ENCODE data around the gene MCTP2. TPM values are rescaled to one million over a fixed set of nuclear protein-coding genes. Genes with fewer than 3 reads are reported as not detected.

The MCTP2 gene
- total and polyA plus RNA-seq, 2 of the 13 experiments (the other 11 are each of a cell fraction or from before 2014, with no cell fraction given): 5.1 to 8.6 TPM

- H4K20me1 ChIP-seq (ENCODE audit: insufficient read depth, low read length): no peaks in the 10 kb centered on the region
- H3K4me2 ChIP-seq (ENCODE audit: low read depth, low read length): no peak overlapping the region
- FAIRE-seq: no peak
- H3K4me3 ChIP-seq (replicated peaks in 1 of 3; ENCODE audit: insufficient read depth in 1 of 3, low read depth in 2 of 3, low read length in 3 of 3): no peak overlapping the region
- H2AFZ ChIP-seq (ENCODE audit: low read length): no peak overlapping the region
- H3K27me3 ChIP-seq (ENCODE audit: control insufficient read depth in 1 of 2, insufficient read depth in 2 of 2, low read length in 2 of 2): no peaks in the 10 kb centered on the region; a peak in 1 of 5 replicates
- CTCF ChIA-PET (ENCODE audit: low intra/inter-chr PET ratio, low total read pairs): no interaction called here
- H3K27ac ChIP-seq (ENCODE audit: extremely low read length, insufficient read depth, low read length): no peak overlapping the region
- intact Hi-C loops (cut with micrococcal nuclease; ENCODE audit: unreplicated experiment): no loop called here
- TF ChIP-seq POLR2AphosphoS5 (IDR thresholded peaks at IDR 0.05; ENCODE audit: low read depth, low read length): no peak
- no peak for TF ChIP-seq GTF2F1 (IDR thresholded peaks at IDR 0.05; ENCODE audit: low read length)
- no peak for TF ChIP-seq CREB1 (IDR thresholded peaks at IDR 0.05)
- TF ChIP-seq CREB1 (CRISPR knock-in tag; IDR thresholded peaks at IDR 0.05): no peak
- no peak for TF ChIP-seq LBX2 (CRISPR knock-in tag; IDR thresholded peaks at IDR 0.05; ENCODE audit: borderline replicate concordance)
- no peak for TF ChIP-seq ZNF713 (CRISPR knock-in tag; IDR thresholded peaks at IDR 0.05)
- TF ChIP-seq ZBTB20 (CRISPR knock-in tag; IDR thresholded peaks at IDR 0.05; ENCODE audit: borderline replicate concordance, low read depth): no peak
- TF ChIP-seq NFIB (CRISPR knock-in tag; IDR thresholded peaks at IDR 0.05; ENCODE audit: borderline replicate concordance): no peak
- no peak for TF ChIP-seq PHF21A (CRISPR knock-in tag; IDR thresholded peaks at IDR 0.05)
- TF ChIP-seq RFX3 (CRISPR knock-in tag; IDR thresholded peaks at IDR 0.05): no peak
- TF ChIP-seq ZNF292 (CRISPR knock-in tag; IDR thresholded peaks at IDR 0.05; ENCODE audit: borderline replicate concordance, low read depth): no peak
- no peak for TF ChIP-seq NFYB (CRISPR knock-in tag; IDR thresholded peaks at IDR 0.05)
- no peak for TF ChIP-seq DMTF1 (CRISPR knock-in tag; IDR thresholded peaks at IDR 0.05)
- no peak for TF ChIP-seq ZBTB21 (CRISPR knock-in tag; IDR thresholded peaks at IDR 0.05)
- in situ Hi-C loops (cut with HindIII; ENCODE audit: extremely low pct_ligation_motif_present, low pct_unique_long_range_greater_than_20kb): no loop called here
- 82% methylated on average over 3 of the region's 3 CpGs for WGBS (ENCODE audit: low lambda C conversion rate)
- no TSS peak for BruUV-seq (replicated peaks)
- H3K79me2 ChIP-seq (ENCODE audit: insufficient read depth, low read length): no peaks in the 10 kb centered on the region
- H3K4me1 ChIP-seq (ENCODE audit: insufficient read depth, low read length): peaks cover 19% of the 10 kb centered on the region
- no peaks in the 10 kb centered on the region for H3K36me3 ChIP-seq (replicated peaks in 1 of 2; ENCODE audit: control insufficient read depth in 1 of 2, insufficient read depth in 2 of 2, low read length in 2 of 2)
- no peaks in the 10 kb centered on the region for H3K9me3 ChIP-seq (ENCODE audit: low read length)
- no peak overlapping the region for H3K9ac ChIP-seq (ENCODE audit: insufficient read depth, low read depth, low read length)
- POLR2A ChIA-PET: no interaction called here
- no peak for ATAC-seq
- DNase-seq (ENCODE audit: low spot score): no peak
These were observed 104.3 kb downstream of the MCTP2 start for GRCh38 chr15:94335616-94336015.

Data from HepG2 (cell line).